Prostate gland (tissue), 2 donors: ENCODE results near the gene PLOD2. TPM values are rescaled to one million over a fixed set of nuclear protein-coding genes. Genes with fewer than 3 reads are reported as not detected.

ENCODE experiments used
- DNase-seq: peaks from one replicate; pipeline ENCODE4 v3.0.0-alpha.2; 2019; ENCODE audit warnings: low spot score
- H3K27ac ChIP-seq, 2 donors: fragments of 200-600 bp; sonication (generic); 2 replicates each; pipeline ENCODE4 v1.5.1; 2017 to 2019
- H3K27me3 ChIP-seq: fragments of 200-600 bp; sonication (generic); replicated peaks from 2 replicates; pipeline ENCODE4 v1.5.1; 2019; ENCODE audit not compliant: insufficient read depth
- H3K36me3 ChIP-seq, 2 donors: fragments of 200-600 bp; sonication (generic); 1 replicate in 1 of 2; 2 replicates in 1 of 2; pipeline versions ENCODE4 v1.5.1 to v1.8.1; 2017 to 2019
- H3K4me1 ChIP-seq: fragments of 200-600 bp; sonication (generic); replicated peaks from 2 replicates; pipeline ENCODE4 v1.5.1; 2019
- H3K4me3 ChIP-seq, 2 donors: fragments of 200-600 bp; sonication (generic); 2 replicates each; pipeline ENCODE4 v1.5.1; 2017 to 2019
- H3K9me3 ChIP-seq: fragments of 200-600 bp; sonication (generic); 2 replicates; pipeline ENCODE4 v1.5.1; 2017
- POLR2A ChIP-seq: fragments of 450-650 bp; IDR thresholded peaks from one replicate; pipeline ENCODE4 v1.6.1; 2016; ENCODE audit warnings: antibody characterized with exemption, mild to moderate bottlenecking
- POLR2AphosphoS5 ChIP-seq: sonication (generic); formaldehyde crosslinking; IDR thresholded peaks from one replicate; pipeline ENCODE4 v1.6.1; 2017; ENCODE audit warnings: antibody characterized with exemption
- WGBS: methylation state at CpG from one replicate; pipeline ENCODE4 v1.1.5; 2018; 5-methylcytosine and 5-hydroxymethylcytosine counted together
- intact Hi-C: fragments of 100-400 bp; cut with DNase I; formaldehyde crosslinking; loops from one replicate; pipeline ENCODE4 v1.14.2; 2022
- total RNA-seq, 2 donors: library from RNA; depleted of rRNA; stranded (reverse); fragments of >200 nt; gene quantifications; one replicate each; pipeline ENCODE4 v1.1.0, GENCODE V29; 2016
- TF ChIP-seq, protein P1 (sequence below), 4 experiments: fragments of 200-600 bp in 2 of 4; fragments of 450-650 bp in 2 of 4; sonication (generic) in 2 of 4; IDR thresholded peaks; 1 replicate in 3 of 4; 2 replicates in 1 of 4; pipeline ENCODE4 v1.5.1; 2016 to 2019; ENCODE audit warnings: antibody characterized with exemption in 4 of 4, mild to moderate bottlenecking in 2 of 4, moderate library complexity in 2 of 4

PLOD2 gene
- 10 to 100 TPM; 10.7 to 14.6 TPM for total RNA-seq

DNA sequence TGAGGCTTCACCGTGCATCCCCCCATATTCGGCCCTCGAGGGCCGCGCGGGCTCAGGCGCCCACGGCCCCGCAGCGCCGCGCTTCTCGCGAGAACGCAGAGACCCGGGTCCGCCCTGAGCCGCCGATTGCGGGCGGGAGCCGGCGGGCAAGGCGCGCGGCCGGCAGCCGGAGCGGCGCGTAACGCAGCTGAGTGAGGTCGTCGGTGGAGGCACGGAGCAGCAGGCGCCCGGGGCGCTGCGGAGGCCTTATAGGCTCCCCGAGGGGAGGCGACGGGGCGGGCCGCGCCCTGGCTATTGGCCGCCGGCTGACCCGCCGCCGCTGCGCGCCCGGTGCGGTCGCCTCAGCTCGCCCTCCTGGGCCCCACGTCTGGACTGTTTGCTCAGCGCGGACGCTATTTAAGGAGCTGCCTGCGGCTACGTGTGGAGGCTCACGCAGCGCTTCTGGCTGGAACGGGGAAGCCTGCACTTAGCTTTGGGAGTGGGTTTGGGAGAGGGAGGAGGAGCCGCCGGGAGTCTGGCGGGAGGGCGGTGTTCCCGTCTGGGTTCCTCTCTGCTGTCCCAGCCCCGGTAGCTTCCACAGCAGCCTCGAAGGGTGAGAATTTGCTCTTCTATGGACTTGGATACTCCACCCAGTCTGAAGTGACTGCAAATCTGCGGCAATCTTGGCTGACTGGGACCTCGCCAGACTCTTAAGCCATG, at the start of gene PLOD2:
Gene PLOD2 (minus strand): TSS at position 221 of the 699 bp plus-strand sequence. CDS start 195 bp downstream, at position 26.
- peak within 1 kb of the TSS; percentile 74 to 84 for H3K4me3 ChIP-seq
- peak; percentile 42 for DNase-seq
- no peaks in the 10 kb centered on the region for H3K36me3 ChIP-seq
- H3K27me3 ChIP-seq = no peaks in the 10 kb centered on the region
- intact Hi-C loops = loop anchor here (5.0 to 10.0 kb wide), 2 partner anchors 34 to 86 kb away; no protein-coding TSS in a partner anchor
- under 1% methylated on average over 66 of the region's 74 CpGs for WGBS
- no peaks in the 10 kb centered on the region for H3K9me3 ChIP-seq
- TF ChIP-seq, protein P1, sequence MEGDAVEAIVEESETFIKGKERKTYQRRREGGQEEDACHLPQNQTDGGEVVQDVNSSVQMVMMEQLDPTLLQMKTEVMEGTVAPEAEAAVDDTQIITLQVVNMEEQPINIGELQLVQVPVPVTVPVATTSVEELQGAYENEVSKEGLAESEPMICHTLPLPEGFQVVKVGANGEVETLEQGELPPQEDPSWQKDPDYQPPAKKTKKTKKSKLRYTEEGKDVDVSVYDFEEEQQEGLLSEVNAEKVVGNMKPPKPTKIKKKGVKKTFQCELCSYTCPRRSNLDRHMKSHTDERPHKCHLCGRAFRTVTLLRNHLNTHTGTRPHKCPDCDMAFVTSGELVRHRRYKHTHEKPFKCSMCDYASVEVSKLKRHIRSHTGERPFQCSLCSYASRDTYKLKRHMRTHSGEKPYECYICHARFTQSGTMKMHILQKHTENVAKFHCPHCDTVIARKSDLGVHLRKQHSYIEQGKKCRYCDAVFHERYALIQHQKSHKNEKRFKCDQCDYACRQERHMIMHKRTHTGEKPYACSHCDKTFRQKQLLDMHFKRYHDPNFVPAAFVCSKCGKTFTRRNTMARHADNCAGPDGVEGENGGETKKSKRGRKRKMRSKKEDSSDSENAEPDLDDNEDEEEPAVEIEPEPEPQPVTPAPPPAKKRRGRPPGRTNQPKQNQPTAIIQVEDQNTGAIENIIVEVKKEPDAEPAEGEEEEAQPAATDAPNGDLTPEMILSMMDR (IDR thresholded peaks at IDR 0.05) = no peak
- peak; percentile 58 for TF ChIP-seq POLR2A
- peak within 1 kb of the TSS; percentile 87 to 93 for H3K27ac ChIP-seq
- no peaks in the 10 kb centered on the region for H3K4me1 ChIP-seq

DNA sequence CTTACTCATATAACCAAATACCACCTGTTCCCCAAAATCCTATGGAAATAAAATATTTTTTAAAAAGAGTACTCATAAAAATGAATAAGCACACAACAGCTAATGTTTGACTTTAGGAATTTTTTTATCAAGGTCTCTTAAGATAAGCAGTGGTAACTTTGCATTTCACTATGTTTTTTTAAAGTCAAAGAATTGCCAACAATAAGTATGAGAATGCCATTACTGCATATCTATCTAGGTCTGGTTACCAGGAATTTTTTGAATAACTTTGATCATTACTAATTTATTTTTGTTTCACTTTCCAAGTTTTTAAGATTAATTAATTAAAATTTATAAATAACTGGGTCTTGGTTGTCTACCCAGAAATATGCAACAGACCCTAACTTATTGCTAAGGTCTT, 48.4 kb upstream of the PLOD2 start:
- no peak for DNase-seq
- no peaks in the 10 kb centered on the region for H3K9me3 ChIP-seq
- H3K36me3 ChIP-seq = no peaks in the 10 kb centered on the region
- intact Hi-C loops = loop anchor here (10.0 kb wide), 1 partner anchor 435 kb away; no protein-coding TSS in a partner anchor
- no peaks in the 10 kb centered on the region for H3K27me3 ChIP-seq
- no peak overlapping the region for H3K4me3 ChIP-seq
- no peaks in the 10 kb centered on the region for H3K4me1 ChIP-seq
- H3K27ac ChIP-seq = no peak overlapping the region
- TF ChIP-seq POLR2A (no peak), POLR2AphosphoS5 (no peak)
- TF ChIP-seq, protein P1 (IDR thresholded peaks at IDR 0.05) = no peak

DNA sequence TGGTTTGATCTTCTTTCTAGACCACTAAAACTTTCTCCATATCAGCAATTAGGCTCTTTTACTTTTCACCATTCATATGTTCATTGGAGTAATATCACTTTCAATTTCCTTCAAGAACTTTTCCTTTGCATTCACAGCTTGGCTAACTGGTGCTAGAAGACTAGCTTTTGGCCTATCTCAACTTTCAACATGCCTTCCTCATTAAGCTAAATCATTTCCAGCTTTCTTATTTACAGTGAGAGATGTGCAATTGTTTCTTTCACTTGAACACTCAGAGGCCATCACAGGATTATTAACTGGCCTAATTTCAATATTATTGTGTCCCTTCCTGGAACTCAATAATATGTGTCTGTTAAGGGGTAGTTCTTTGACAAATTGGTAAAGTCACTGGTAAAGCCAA, 42.8 kb upstream of the PLOD2 start:
- TF ChIP-seq, protein P1 (IDR thresholded peaks at IDR 0.05) = no peak
- TF ChIP-seq POLR2A (no peak), POLR2AphosphoS5 (no peak)
- H3K4me3 ChIP-seq = no peak overlapping the region
- H3K9me3 ChIP-seq = no peaks in the 10 kb centered on the region
- no peaks in the 10 kb centered on the region for H3K4me1 ChIP-seq
- DNase-seq = no peak
- H3K27me3 ChIP-seq = no peaks in the 10 kb centered on the region
- no peak overlapping the region for H3K27ac ChIP-seq
- intact Hi-C loops = loop anchor here (10.0 kb wide), 1 partner anchor 429 kb away; no protein-coding TSS in a partner anchor
- no peaks in the 10 kb centered on the region for H3K36me3 ChIP-seq

DNA sequence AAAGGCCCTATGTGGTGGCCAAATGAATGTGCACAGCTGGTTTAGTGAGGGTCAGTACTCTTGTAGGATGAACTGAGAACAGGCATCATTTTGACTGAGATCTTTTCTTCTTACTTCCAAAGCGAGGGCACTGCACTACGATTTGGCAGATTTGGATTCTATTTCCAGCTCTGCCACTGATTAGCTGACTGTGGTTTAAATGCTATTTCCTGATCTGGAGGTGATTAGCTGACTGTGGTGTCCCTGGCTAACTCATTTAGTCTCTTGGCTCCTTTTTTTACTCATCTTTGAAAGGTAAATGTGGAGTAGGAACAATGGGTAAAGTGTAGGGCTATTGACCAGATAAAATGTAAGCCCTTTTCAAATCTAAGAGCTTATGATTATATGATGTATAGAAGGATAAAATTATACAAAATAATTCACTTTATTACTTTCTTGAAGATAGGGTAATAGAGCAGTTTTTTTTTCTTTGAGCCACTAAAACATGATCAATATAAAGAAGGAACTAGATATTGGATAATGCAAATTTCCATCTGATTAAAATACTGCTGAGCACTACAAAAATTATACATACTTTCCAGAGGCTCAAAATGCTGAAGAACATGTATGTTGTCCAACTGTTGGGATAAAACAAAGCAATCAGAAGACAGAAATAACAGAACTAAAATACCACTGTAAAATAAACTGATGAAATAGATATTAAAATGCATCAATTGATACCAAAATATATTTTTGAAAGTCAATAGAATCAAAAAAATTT, 39.7 kb upstream of the PLOD2 start:
- WGBS = 73% methylated on average over 2 of the region's 2 CpGs
- no peaks in the 10 kb centered on the region for H3K4me1 ChIP-seq
- H3K27me3 ChIP-seq = no peaks in the 10 kb centered on the region
- intact Hi-C loops = loop anchor here (10.0 kb wide), 1 partner anchor 426 kb away; no protein-coding TSS in a partner anchor
- no peak overlapping the region for H3K27ac ChIP-seq
- no peaks in the 10 kb centered on the region for H3K36me3 ChIP-seq
- no peaks in the 10 kb centered on the region for H3K9me3 ChIP-seq
- no peak overlapping the region for H3K4me3 ChIP-seq
- TF ChIP-seq POLR2AphosphoS5 = no peak
- TF ChIP-seq, protein P1 (IDR thresholded peaks at IDR 0.05) = no peak
- TF ChIP-seq POLR2A = no peak
- no peak for DNase-seq
